K562 (cell line): ENCODE measurements around the gene DCUN1D2. TPM values are rescaled to one million over a fixed set of nuclear protein-coding genes. Genes with fewer than 3 reads are reported as not detected.

Experiments
- ATAC-seq: fragments of 200-7000 bp; cut with Tn5 transposase; 3 replicates; pipeline ENCODE4 v1.9.1; 2020; ENCODE audit warnings: moderate library complexity
- BruUV-seq: library from RNA; stranded (reverse); fragments of 400-500 nt; replicated peaks from 2 replicates; lab custom pipeline; 2021; lab: Mats Ljungman, UMichigan
- CTCF ChIA-PET: fragments of 300-600 bp; formaldehyde crosslinking; extraction: SDS; loops from one replicate; lab custom pipeline; 2021; ENCODE audit warnings: low intra/inter-chr PET ratio; lab: Yijun Ruan, JAX
- POLR2A ChIA-PET: fragments of 300-600, 350-650 bp; sonication (Branson Sonifier 250); formaldehyde crosslinking; extraction: SDS; loops from one replicate; lab custom pipeline; 2021; ENCODE audit warnings: antibody characterized with exemption, inconsistent platforms; lab: Yijun Ruan, JAX
- DNase-seq, 4 experiments: peaks; one replicate each; pipeline versions ENCODE4 v3.0.0 to v3.0.0-alpha.2; 2011 to 2018; ENCODE audit warnings: low spot score in 3 of 4, mixed read lengths in 3 of 4; ENCODE audit errors: extremely low read depth in 1 of 4
- FAIRE-seq: peaks from 2 replicates; lab custom pipeline; 2011; peaks lifted over from hg19 to GRCh38; lab: Jason Lieb, UNC
- H2AFZ ChIP-seq: 2 replicates; pipeline ENCODE4 v1.6.0; 2011; ENCODE audit warnings: low read depth, low read length, control low read depth, inconsistent platforms
- H3K27ac ChIP-seq: fragments of 200-600 bp; 3 replicates; pipeline ENCODE4 v1.8.0; 2011; ENCODE audit warnings: low read depth, mild to moderate bottlenecking, control low read depth, inconsistent platforms, low read length, moderate library complexity, mixed read lengths; ENCODE audit errors: extremely low read depth
- H3K27me3 ChIP-seq, 2 experiments: fragments of 300-600 bp in 1 of 2; 2 replicates in 1 of 2; 3 replicates in 1 of 2; pipeline versions ENCODE4 v1.6.0 to v1.8.0; 2011; ENCODE audit warnings: inconsistent platforms in 2 of 2, low read length in 2 of 2, mild to moderate bottlenecking in 1 of 2, mixed read lengths in 1 of 2, moderate library complexity in 1 of 2; ENCODE audit not compliant: control insufficient read depth in 2 of 2, insufficient read depth in 2 of 2
- H3K36me3 ChIP-seq: fragments of 300-600 bp; 3 replicates; pipeline ENCODE4 v1.8.0; 2011; ENCODE audit warnings: mild to moderate bottlenecking, low read length, inconsistent platforms; ENCODE audit not compliant: control insufficient read depth, insufficient read depth
- H3K4me1 ChIP-seq, 2 experiments: fragments of 200-600 bp in 1 of 2; replicated peaks in 1 of 2; 2 replicates in 1 of 2; 3 replicates in 1 of 2; pipeline versions ENCODE4 v1.5.1 to v1.8.0; 2011; ENCODE audit warnings: inconsistent platforms in 2 of 2, low read length in 2 of 2, mild to moderate bottlenecking in 1 of 2, mixed read lengths in 1 of 2, moderate library complexity in 1 of 2; ENCODE audit not compliant: control insufficient read depth in 2 of 2, insufficient read depth in 2 of 2
- H3K4me2 ChIP-seq: 2 replicates; pipeline ENCODE4 v1.6.1; 2011; ENCODE audit warnings: low read length, control low read depth, inconsistent platforms, mixed read lengths; ENCODE audit not compliant: insufficient read depth
- H3K4me3 ChIP-seq: fragments of 200-600 bp; sonication (generic), shearing (Covaris generic); 2 replicates; pipeline ENCODE4 v1.5.1; 2016; ENCODE audit warnings: control low read depth, inconsistent platforms
- H3K79me2 ChIP-seq: fragments of 200-600 bp; 3 replicates; pipeline ENCODE4 v1.8.0; 2011; ENCODE audit warnings: low read length, inconsistent platforms; ENCODE audit not compliant: control insufficient read depth, insufficient read depth
- H3K9ac ChIP-seq, 2 experiments: 2 replicates each; pipeline versions ENCODE4 v1.6.0 to v1.6.1; 2011; ENCODE audit warnings: low read depth in 2 of 2, low read length in 2 of 2, control low read depth in 1 of 2, inconsistent platforms in 1 of 2, mild to moderate bottlenecking in 1 of 2, mixed read lengths in 1 of 2; ENCODE audit not compliant: insufficient read depth in 1 of 2
- H3K9me1 ChIP-seq: one replicate; pipeline ENCODE4 v1.6.0; 2011; ENCODE audit warnings: inconsistent platforms, mild to moderate bottlenecking, low read length, moderate library complexity; ENCODE audit not compliant: control insufficient read depth, insufficient read depth
- H3K9me3 ChIP-seq: replicated peaks from 2 replicates; pipeline ENCODE4 v1.5.1; 2011; ENCODE audit warnings: low read depth, low read length, inconsistent platforms; ENCODE audit not compliant: control insufficient read depth, insufficient read depth
- H4K20me1 ChIP-seq: replicated peaks from 2 replicates; pipeline ENCODE4 v1.6.1; 2011; ENCODE audit warnings: low read length, inconsistent platforms, mixed read lengths; ENCODE audit not compliant: control insufficient read depth, insufficient read depth
- ESRRB ChIP-seq: fragments of 250-450 bp; sonication (Bioruptor Pico); IDR thresholded peaks from 2 replicates; pipeline ENCODE4 v1.5.0; 2020; ENCODE audit warnings: mild to moderate bottlenecking, moderate library complexity, borderline replicate concordance
- FOXA1 ChIP-seq: fragments of 450-650 bp; IDR thresholded peaks from 2 replicates; pipeline ENCODE4 v1.6.1; 2016; ENCODE audit warnings: mild to moderate bottlenecking, borderline replicate concordance
- GABPB2 ChIP-seq: fragments of 250-450 bp; sonication (Bioruptor Pico); conservative IDR thresholded peaks from 2 replicates; pipeline ENCODE4 v1.5.1; 2021; ENCODE audit warnings: mild to moderate bottlenecking
- MAFK ChIP-seq: IDR thresholded peaks from 2 replicates; pipeline ENCODE4 v1.6.1; 2011; ENCODE audit warnings: low read length, improper control_type of control experiment
- NFXL1 ChIP-seq: fragments of 450-650 bp; formaldehyde crosslinking; IDR thresholded peaks from 2 replicates; pipeline ENCODE4 v1.4.0; 2021; ENCODE audit warnings: mild to moderate bottlenecking
- RBM15 ChIP-seq: fragments of 200-400 bp; formaldehyde crosslinking; IDR thresholded peaks from 2 replicates; pipeline ENCODE4 v1.6.1; 2018; ENCODE audit warnings: mild to moderate bottlenecking, low read length, moderate library complexity; ENCODE audit not compliant: insufficient read depth
- RCOR1 ChIP-seq, 2 experiments: IDR thresholded peaks; 2 replicates each; pipeline ENCODE4 v1.6.1; 2012; ENCODE audit warnings: low read depth in 2 of 2, low read length in 2 of 2, borderline replicate concordance in 1 of 2, improper control_type of control experiment in 1 of 2
- SIRT6 ChIP-seq: IDR thresholded peaks from one replicate; pipeline ENCODE4 v1.6.1; 2012; ENCODE audit warnings: low read depth, mild to moderate bottlenecking, control low read depth, inconsistent platforms, low read length, moderate library complexity
- SMARCA5 ChIP-seq: fragments of 450-650 bp; IDR thresholded peaks from 2 replicates; pipeline ENCODE4 v1.6.1; 2016
- SP1 ChIP-seq: sonication (generic); formaldehyde crosslinking; IDR thresholded peaks from 2 replicates; pipeline ENCODE4 v1.8.1; 2022; ENCODE audit warnings: mild to moderate bottlenecking, missing genetic modification reagents
- TRIM24 ChIP-seq, 2 experiments: fragments of 450-650 bp; IDR thresholded peaks; 2 replicates each; pipeline ENCODE4 v1.6.1; 2016
- VEZF1 ChIP-seq: fragments of 200-800 bp; sonication (Bioruptor generic); IDR thresholded peaks from 2 replicates; pipeline ENCODE4 v1.6.1; 2017; ENCODE audit warnings: missing genetic modification characterization, missing compliant biosample characterization
- ZKSCAN1 ChIP-seq: fragments of 150-350 bp; IDR thresholded peaks from 2 replicates; pipeline ENCODE4 v1.6.1; 2016; ENCODE audit warnings: low read depth, low read length
- ZNF589 ChIP-seq: fragments of 200-800 bp; sonication (Bioruptor generic); IDR thresholded peaks from 2 replicates; pipeline ENCODE4 v1.6.1; 2016; ENCODE audit warnings: low read depth, missing genetic modification characterization, missing compliant biosample characterization
- ZNF780A ChIP-seq: fragments of 250-450 bp; sonication (Bioruptor Pico); IDR thresholded peaks from 2 replicates; pipeline ENCODE4 v1.5.0; 2021; ENCODE audit warnings: mild to moderate bottlenecking
- WGBS: fragments of 100-300 bp; shearing (Covaris generic); methylation state at CpG from one replicate; pipeline ENCODE4 v1.1.6; 2016; ENCODE audit warnings: low coverage, mixed read lengths; ENCODE audit not compliant: insufficient coverage; ENCODE audit errors: missing lambda C conversion rate; 5-methylcytosine and 5-hydroxymethylcytosine counted together
- in situ Hi-C: fragments of 300-500 bp; cut with MboI; formaldehyde crosslinking; loops from 4 replicates; pipeline ENCODE4 v1.15.0; 2018; ENCODE audit warnings: inconsistent platforms, mixed read lengths
- intact Hi-C: fragments of 100-400 bp; cut with micrococcal nuclease; formaldehyde crosslinking; loops from 2 replicates; pipeline ENCODE4 v1.14.2; 2022
- polyA plus RNA-seq, 8 experiments: library from polyadenylated mRNA; depleted of rRNA in 4 of 8; stranded (reverse) in 5 of 8; unstranded in 3 of 8; fragments of >200 nt; fragmentation: Nextera tagmentation in 2 of 8; fragmentation: Illumina TruSeq in 1 of 8; extraction: Ambion mirVana in 2 of 8; extraction: Trizol in 1 of 8; gene quantifications; 2 replicates each; pipeline versions ENCODE4 v1.2.1 to v1.2.3, GENCODE V29; 2011 to 2014; ENCODE audit warnings: inconsistent platforms in 1 of 8, missing spikeins in 1 of 8
- total RNA-seq, 7 experiments: library from RNA; depleted of rRNA in 6 of 7; stranded (reverse); fragments of >200 nt in 6 of 7; fragmentation: Illumina TruSeq in 2 of 7; extraction: Trizol in 2 of 7; gene quantifications; 2 replicates each; pipeline versions ENCODE4 v1.2.1 to v1.2.3, GENCODE V29; 2011 to 2021; ENCODE audit warnings: low replicate concordance in 1 of 7

DCUN1D2 gene
- total and polyA plus RNA-seq, 9 of the 15 experiments (the other 6 are each of a cell fraction or from before 2014, with no cell fraction given) = 2.1 to 16.8 (median 11.1) TPM

GRCh38 chr13:113447596-113447995 lies 42.9 kb downstream of the DCUN1D2 start:
- Histone ChIP-seq H3K4me1 (peaks cover 5 to 21% of the 10 kb centered on the region in 2 experiments; a peak in 4 of 5 replicates), H3K4me2 (no peak overlapping the region), H3K27me3 (0 out of 5 replicates have a peak, but pooled peaks cover 0 to 1% of the 10 kb centered on the region in 2 experiments), H3K79me2 (peaks cover 6% of the 10 kb centered on the region; the same call in 2 of the 3 replicates), H3K9me1 (no peaks in the 10 kb centered on the region), H3K4me3 (no peak overlapping the region), H4K20me1 (no peaks in the 10 kb centered on the region), H3K27ac (no peak overlapping the region), H3K36me3 (no peaks in the 10 kb centered on the region), H3K9me3 (no peaks in the 10 kb centered on the region), H2AFZ (no peak overlapping the region), H3K9ac (no peak overlapping the region)
- intact Hi-C loops = loop anchor here (5.0 kb wide), 1 partner anchor 505 kb away; no protein-coding TSS in a partner anchor
- TF ChIP-seq SMARCA5 = no peak
- no peak for TF ChIP-seq ZKSCAN1
- TF ChIP-seq NFXL1 (CRISPR knock-in tag) = no peak
- TF ChIP-seq RCOR1 (IDR thresholded peaks at IDR 0.05; ENCODE audit: borderline replicate concordance in 1 of 2, low read depth in 2 of 2, low read length in 2 of 2) = no peak
- TF ChIP-seq TRIM24 (IDR thresholded peaks at IDR 0.05) = no peak
- no peak for TF ChIP-seq MAFK
- no peak for TF ChIP-seq SIRT6
- no peak for TF ChIP-seq GABPB2
- TF ChIP-seq SP1 (CRISPR knock-in tag) = no peak
- TF ChIP-seq ESRRB (CRISPR knock-in tag) = no peak
- TF ChIP-seq ZNF780A (CRISPR knock-in tag) = no peak
- TF ChIP-seq VEZF1 = no peak
- TF ChIP-seq ZNF589 (CRISPR knock-in tag) = no peak
- TF ChIP-seq RBM15 = no peak
- no peak for TF ChIP-seq FOXA1
- no peak for ATAC-seq
- no peak for DNase-seq
- ChIA-PET CTCF (no interaction called here), POLR2A (no interaction called here)
- in situ Hi-C loops = no loop called here
- WGBS = 100% methylated on average over 4 of the region's 6 CpGs
- BruUV-seq = no TSS peak
- no peak for FAIRE-seq
